ENCODE results near the gene SNX13. TPM values are rescaled to one million over a fixed set of nuclear protein-coding genes. Genes with fewer than 3 reads are reported as not detected.
A peak's percentile ranks its signal among the peaks of the same experiment; 100 is the strongest.

The SNX13 gene
- 10 to 100 TPM; 29.2 to 29.6 TPM for total RNA-seq
- 62.4 to 73.2 reads per million in 2 donors for total RNA-seq

- peaks cover 37% of the 10 kb centered on the region for H3K4me1 Mint-ChIP-seq
- ATAC-seq (peak; percentile 95), DNase-seq (peak; percentile 84 to 88 (median 86))
- peaks cover 6% of the 10 kb centered on the region for H3K36me3 Mint-ChIP-seq (ENCODE audit: low read depth)
- peak within 1 kb of the TSS; percentile 99 for H3K27ac Mint-ChIP-seq
- peak within 1 kb of the TSS; percentile 98 for H3K4me3 Mint-ChIP-seq
- no peaks in the 10 kb centered on the region for H3K27me3 Mint-ChIP-seq
- peaks cover 2% of the 10 kb centered on the region for H3K9me3 ChIP-seq (ENCODE audit: control insufficient read depth, low read length, poor library complexity, severe bottlenecking)
Observed at GRCh38 chr7:17940302-17940883, at the start of gene SNX13. SNX13 (minus strand) TSS chr7:17940494; CDS start chr7:17940295, 199 bp downstream.

- Mint-ChIP-seq H3K4me1 (peaks cover 3% of the 10 kb centered on the region), H3K27ac (no peak overlapping the region), H3K36me3 (ENCODE audit: low read depth) (no peaks in the 10 kb centered on the region), H3K27me3 (peaks cover 36% of the 10 kb centered on the region), H3K4me3 (no peak overlapping the region)
- no peak for DNase-seq
- no peaks in the 10 kb centered on the region for H3K9me3 ChIP-seq (ENCODE audit: control insufficient read depth, low read length, poor library complexity, severe bottlenecking)
- ATAC-seq: no peak
Observed at GRCh38 chr7:17989546-17989945, 49.3 kb upstream of the SNX13 start.

GRCh38 chr7:17988858-17989257, 48.6 kb upstream of the SNX13 start:
- no peak overlapping the region for H3K4me3 Mint-ChIP-seq
- H3K4me1 Mint-ChIP-seq: peaks cover 3% of the 10 kb centered on the region
- no peak overlapping the region for H3K27ac Mint-ChIP-seq
- DNase-seq (no peak), ATAC-seq (no peak)
- no peaks in the 10 kb centered on the region for H3K9me3 ChIP-seq (ENCODE audit: control insufficient read depth, low read length, poor library complexity, severe bottlenecking)
- peaks cover 36% of the 10 kb centered on the region for H3K27me3 Mint-ChIP-seq
- no peaks in the 10 kb centered on the region for H3K36me3 Mint-ChIP-seq (ENCODE audit: low read depth)

GRCh38 chr7:17988141-17988540, 47.8 kb upstream of the SNX13 start:
- DNase-seq (no peak), ATAC-seq (no peak)
- Mint-ChIP-seq H3K4me3 (no peak overlapping the region), H3K27ac (no peak overlapping the region), H3K27me3 (peaks cover 34% of the 10 kb centered on the region), H3K4me1 (peaks cover 3% of the 10 kb centered on the region), H3K36me3 (ENCODE audit: low read depth) (no peaks in the 10 kb centered on the region)
- no peaks in the 10 kb centered on the region for H3K9me3 ChIP-seq (ENCODE audit: control insufficient read depth, low read length, poor library complexity, severe bottlenecking)

- DNase-seq: no peak
- H3K9me3 ChIP-seq (ENCODE audit: control insufficient read depth, low read length, poor library complexity, severe bottlenecking): no peaks in the 10 kb centered on the region
- ATAC-seq: no peak
- Mint-ChIP-seq H3K27me3 (peaks cover 28% of the 10 kb centered on the region), H3K27ac (no peak overlapping the region), H3K4me1 (no peaks in the 10 kb centered on the region), H3K4me3 (no peak overlapping the region), H3K36me3 (ENCODE audit: low read depth) (no peaks in the 10 kb centered on the region)
Observed at GRCh38 chr7:17986851-17987250, 46.6 kb upstream of the SNX13 start.

- no peaks in the 10 kb centered on the region for H3K9me3 ChIP-seq (ENCODE audit: control insufficient read depth, low read length, poor library complexity, severe bottlenecking)
- H3K4me3 Mint-ChIP-seq: no peak overlapping the region
- DNase-seq (no peak), ATAC-seq (no peak)
- H3K36me3 Mint-ChIP-seq (ENCODE audit: low read depth): no peaks in the 10 kb centered on the region
- H3K4me1 Mint-ChIP-seq: no peaks in the 10 kb centered on the region
- H3K27ac Mint-ChIP-seq: no peak overlapping the region
- peaks cover 28% of the 10 kb centered on the region for H3K27me3 Mint-ChIP-seq
Observed at GRCh38 chr7:17985473-17986239, 45.4 kb upstream of the SNX13 start.

- Mint-ChIP-seq H3K27me3 (peaks cover 28% of the 10 kb centered on the region), H3K4me3 (no peak overlapping the region), H3K27ac (no peak overlapping the region), H3K36me3 (ENCODE audit: low read depth) (no peaks in the 10 kb centered on the region), H3K4me1 (no peaks in the 10 kb centered on the region)
- DNase-seq (no peak), ATAC-seq (no peak)
- no peaks in the 10 kb centered on the region for H3K9me3 ChIP-seq (ENCODE audit: control insufficient read depth, low read length, poor library complexity, severe bottlenecking)
Observed at GRCh38 chr7:17984288-17984687, 44.0 kb upstream of the SNX13 start.

- Mint-ChIP-seq H3K36me3 (ENCODE audit: low read depth) (no peaks in the 10 kb centered on the region), H3K27me3 (peaks cover 21% of the 10 kb centered on the region), H3K27ac (no peak overlapping the region), H3K4me3 (no peak overlapping the region), H3K4me1 (no peaks in the 10 kb centered on the region)
- DNase-seq: no peak
- H3K9me3 ChIP-seq (ENCODE audit: control insufficient read depth, low read length, poor library complexity, severe bottlenecking): no peaks in the 10 kb centered on the region
- ATAC-seq: no peak
Observed at GRCh38 chr7:17983221-17984062, 43.1 kb upstream of the SNX13 start.

GRCh38 chr7:17976952-17977351, 36.7 kb upstream of the SNX13 start:
- no peaks in the 10 kb centered on the region for H3K9me3 ChIP-seq (ENCODE audit: control insufficient read depth, low read length, poor library complexity, severe bottlenecking)
- Mint-ChIP-seq H3K4me3 (no peak overlapping the region), H3K27me3 (peaks cover 7% of the 10 kb centered on the region), H3K36me3 (ENCODE audit: low read depth) (no peaks in the 10 kb centered on the region), H3K27ac (no peak overlapping the region), H3K4me1 (no peaks in the 10 kb centered on the region)
- no peak for DNase-seq
- ATAC-seq: no peak

GRCh38 chr7:17971411-17971810, 31.1 kb upstream of the SNX13 start:
- Mint-ChIP-seq H3K27me3 (peaks cover 17% of the 10 kb centered on the region), H3K4me1 (peaks cover 2% of the 10 kb centered on the region), H3K4me3 (no peak overlapping the region), H3K36me3 (ENCODE audit: low read depth) (peaks cover 7% of the 10 kb centered on the region), H3K27ac (no peak overlapping the region)
- no peak for DNase-seq
- no peaks in the 10 kb centered on the region for H3K9me3 ChIP-seq (ENCODE audit: control insufficient read depth, low read length, poor library complexity, severe bottlenecking)
- no peak for ATAC-seq

GRCh38 chr7:17968791-17969715, 28.8 kb upstream of the SNX13 start:
- DNase-seq (no peak), ATAC-seq (no peak)
- H3K4me3 Mint-ChIP-seq: no peak overlapping the region
- no peaks in the 10 kb centered on the region for H3K9me3 ChIP-seq (ENCODE audit: control insufficient read depth, low read length, poor library complexity, severe bottlenecking)
- H3K27ac Mint-ChIP-seq: no peak overlapping the region
- peaks cover 17% of the 10 kb centered on the region for H3K27me3 Mint-ChIP-seq
- peaks cover 7% of the 10 kb centered on the region for H3K36me3 Mint-ChIP-seq (ENCODE audit: low read depth)
- H3K4me1 Mint-ChIP-seq: peaks cover 2% of the 10 kb centered on the region

GRCh38 chr7:17966706-17967105, 26.4 kb upstream of the SNX13 start:
- H3K9me3 ChIP-seq (ENCODE audit: control insufficient read depth, low read length, poor library complexity, severe bottlenecking): no peaks in the 10 kb centered on the region
- H3K4me1 Mint-ChIP-seq: peaks cover 2% of the 10 kb centered on the region
- ATAC-seq (no peak), DNase-seq (no peak)
- peaks cover 17% of the 10 kb centered on the region for H3K27me3 Mint-ChIP-seq
- peaks cover 7% of the 10 kb centered on the region for H3K36me3 Mint-ChIP-seq (ENCODE audit: low read depth)
- H3K4me3 Mint-ChIP-seq: no peak overlapping the region
- no peak overlapping the region for H3K27ac Mint-ChIP-seq
